ENCODE data around the gene RAVER2. TPM values are rescaled to one million over a fixed set of nuclear protein-coding genes. Genes with fewer than 3 reads are reported as not detected.
"Not testable (repeated sequence)": the region's sequence is repeated elsewhere in the genome, so short reads cannot be mapped to it uniquely, and the experiment has no call there.

The RAVER2 gene
- polyA plus RNA-seq, 4 donors, result 23.7 to 29.1 (median 28.5) TPM

- no peak for DNase-seq (ENCODE audit: low read depth in 4 of 4, low spot score in 3 of 4)
Measured at GRCh38 chr1:64801851-64802523, 57.1 kb downstream of the RAVER2 start.

GRCh38 chr1:64809309-64809708 lies 64.4 kb downstream of the RAVER2 start:
- DNase-seq (ENCODE audit: low read depth in 4 of 4, low spot score in 3 of 4), result no peak

- no peak for DNase-seq (ENCODE audit: low read depth in 4 of 4, low spot score in 3 of 4)
Measured at GRCh38 chr1:64810001-64810400, 65.1 kb downstream of the RAVER2 start.

GRCh38 chr1:64811131-64811530 lies 66.3 kb downstream of the RAVER2 start:
- DNase-seq (ENCODE audit: low read depth in 4 of 4, low spot score in 3 of 4), result no peak

- no peak for DNase-seq (ENCODE audit: low read depth in 4 of 4, low spot score in 3 of 4)
Measured at GRCh38 chr1:64814427-64814826, 69.6 kb downstream of the RAVER2 start.

- DNase-seq (ENCODE audit: low read depth in 4 of 4, low spot score in 3 of 4), result not testable (repeated sequence)
Measured at GRCh38 chr1:64817364-64817763, 72.5 kb downstream of the RAVER2 start.

GRCh38 chr1:64820572-64820971 lies 75.7 kb downstream of the RAVER2 start:
- not testable (repeated sequence) for DNase-seq (ENCODE audit: low read depth in 4 of 4, low spot score in 3 of 4)

GRCh38 chr1:64822621-64823020 lies 77.7 kb downstream of the RAVER2 start:
- DNase-seq (ENCODE audit: low read depth in 4 of 4, low spot score in 3 of 4), result no peak

- peak; percentile 62 to 79 (median 70) for DNase-seq (ENCODE audit: low read depth in 4 of 4, low spot score in 3 of 4)
Measured at GRCh38 chr1:64823691-64824476, 79.0 kb downstream of the RAVER2 start.

GRCh38 chr1:64826991-64827390 lies 82.1 kb downstream of the RAVER2 start:
- DNase-seq (ENCODE audit: low read depth in 4 of 4, low spot score in 3 of 4), result no peak

GRCh38 chr1:64828829-64829228 lies 84.0 kb downstream of the RAVER2 start:
- DNase-seq (ENCODE audit: low read depth in 4 of 4, low spot score in 3 of 4), result no peak

GRCh38 chr1:64829411-64830029 lies 84.6 kb downstream of the RAVER2 start:
- no peak for DNase-seq (ENCODE audit: low read depth in 4 of 4, low spot score in 3 of 4)

GRCh38 chr1:64830030-64830651 lies 85.3 kb downstream of the RAVER2 start:
- DNase-seq (ENCODE audit: low read depth in 4 of 4, low spot score in 3 of 4), result no peak

- DNase-seq (ENCODE audit: low read depth in 4 of 4, low spot score in 3 of 4), result no peak
Measured at GRCh38 chr1:64834734-64835133, 89.9 kb downstream of the RAVER2 start.

GRCh38 chr1:64836802-64837201 lies 91.9 kb downstream of the RAVER2 start:
- no peak for DNase-seq (ENCODE audit: low read depth in 4 of 4, low spot score in 3 of 4)

GRCh38 chr1:64838486-64838885 lies 93.6 kb downstream of the RAVER2 start:
- DNase-seq (ENCODE audit: low read depth in 4 of 4, low spot score in 3 of 4), result no peak

GRCh38 chr1:64839261-64839660 lies 94.4 kb downstream of the RAVER2 start:
- no peak for DNase-seq (ENCODE audit: low read depth in 4 of 4, low spot score in 3 of 4)

- no peak for DNase-seq (ENCODE audit: low read depth in 4 of 4, low spot score in 3 of 4)
Measured at GRCh38 chr1:64839732-64840405, 95.0 kb downstream of the RAVER2 start.

GRCh38 chr1:64841330-64842065 lies 96.6 kb downstream of the RAVER2 start:
- DNase-seq (ENCODE audit: low read depth in 4 of 4, low spot score in 3 of 4), result no peak

- no peak for DNase-seq (ENCODE audit: low read depth in 4 of 4, low spot score in 3 of 4)
Measured at GRCh38 chr1:64842224-64842623, 97.3 kb downstream of the RAVER2 start.

All from right renal pelvis (tissue), 4 donors.